Jurkat, Clone E6-1 (cell line): ENCODE results near the gene CDT1.

ENCODE experiments used
- DNase-seq: peaks from one replicate; pipeline ENCODE4 v3.0.0-alpha.2; 2011; ENCODE audit warnings: low read depth, low spot score
- H3K4me3 ChIP-seq: 2 replicates; pipeline ENCODE4 v1.5.1; 2011; ENCODE audit warnings: mild to moderate bottlenecking, low read length, control low read depth, moderate library complexity

The CDT1 gene

GRCh38 chr16:88798772-88799455, 4.7 kb upstream of the CDT1 start:
- H3K4me3 ChIP-seq = peak overlapping the region; percentile 53
- peak; percentile 99 for DNase-seq

GRCh38 chr16:88799569-88800276, 3.9 kb upstream of the CDT1 start:
- H3K4me3 ChIP-seq = peak overlapping the region; percentile 53
- DNase-seq = peak; percentile 99

DNA sequence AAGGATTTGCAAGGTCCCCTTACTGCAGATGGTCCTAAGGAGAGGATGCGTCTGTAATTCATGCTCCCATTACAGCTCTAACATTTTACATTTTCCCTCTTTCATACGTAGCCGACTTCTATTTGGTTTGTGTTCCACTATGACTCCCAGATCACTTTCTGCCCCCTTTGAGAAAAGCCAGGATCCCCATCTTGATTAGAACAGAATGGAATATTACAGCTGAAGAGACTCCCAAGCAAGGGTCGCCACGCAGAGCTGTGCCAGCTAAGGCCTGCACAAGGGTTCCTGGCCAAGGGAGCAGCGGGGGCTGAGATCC, 3.4 kb upstream of the CDT1 start:
- DNase-seq = no peak
- H3K4me3 ChIP-seq = peak overlapping the region; percentile 53

DNA sequence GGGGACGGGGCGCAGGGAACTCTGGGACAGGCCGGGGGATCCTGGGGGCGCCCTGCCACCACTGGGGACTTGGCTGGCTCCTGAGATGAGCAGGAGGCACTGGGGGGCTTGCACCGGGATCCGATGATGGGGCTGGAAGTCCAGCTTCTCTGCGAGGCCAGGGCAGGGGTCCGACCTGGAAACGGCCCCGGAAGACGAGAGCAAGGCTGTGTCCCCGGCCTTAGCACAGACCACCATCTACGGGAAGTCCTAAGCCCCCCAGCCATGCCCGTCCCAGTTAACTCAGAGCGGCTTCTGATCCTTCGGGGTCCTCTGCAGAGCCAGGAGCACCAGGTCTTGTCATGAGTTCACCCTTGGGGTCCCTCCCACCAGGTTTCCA, 573 bp downstream of the CDT1 start:
- peak overlapping the region; percentile 93 for H3K4me3 ChIP-seq

DNA sequence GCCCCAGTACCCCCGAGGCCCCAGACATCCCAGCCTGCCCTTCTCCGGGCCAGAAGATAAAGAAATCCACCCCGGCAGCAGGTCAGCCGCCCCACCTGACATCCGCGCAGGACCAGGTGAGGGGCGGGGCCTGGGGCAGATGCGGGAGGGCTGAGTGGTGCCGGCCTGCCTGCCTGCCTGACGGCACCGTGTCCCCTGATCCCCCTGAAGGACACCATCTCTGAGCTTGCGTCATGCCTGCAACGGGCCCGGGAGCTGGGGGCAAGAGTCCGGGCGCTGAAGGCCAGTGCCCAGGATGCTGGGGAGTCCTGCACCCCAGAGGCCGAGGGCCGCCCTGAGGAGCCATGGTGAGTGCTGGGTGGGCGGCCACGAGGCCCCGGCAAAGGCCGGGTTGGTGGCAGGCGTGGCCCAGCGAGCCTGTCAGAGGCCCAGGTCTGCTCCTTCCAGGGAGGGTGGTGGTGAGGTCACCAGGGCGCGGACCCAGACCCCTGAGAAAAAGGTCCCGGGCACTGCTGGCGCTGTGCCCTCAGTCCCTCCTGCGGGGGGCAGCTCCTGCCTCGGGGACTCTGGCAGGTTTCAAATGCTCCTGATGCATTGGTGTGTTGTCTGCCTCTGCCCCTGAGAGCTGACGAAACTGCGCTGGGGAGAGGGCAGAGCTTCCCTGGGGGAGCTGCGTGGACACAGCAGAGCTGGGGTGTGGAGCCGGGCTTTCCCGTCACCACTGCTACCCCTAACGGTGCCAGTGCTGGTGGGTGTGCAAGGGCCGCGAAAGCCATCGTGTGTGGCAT, 1.2 kb downstream of the CDT1 start:
- no peak for DNase-seq

More for the DNA sequence above, 573 bp downstream of the CDT1 start:
- no peak for DNase-seq

DNA sequence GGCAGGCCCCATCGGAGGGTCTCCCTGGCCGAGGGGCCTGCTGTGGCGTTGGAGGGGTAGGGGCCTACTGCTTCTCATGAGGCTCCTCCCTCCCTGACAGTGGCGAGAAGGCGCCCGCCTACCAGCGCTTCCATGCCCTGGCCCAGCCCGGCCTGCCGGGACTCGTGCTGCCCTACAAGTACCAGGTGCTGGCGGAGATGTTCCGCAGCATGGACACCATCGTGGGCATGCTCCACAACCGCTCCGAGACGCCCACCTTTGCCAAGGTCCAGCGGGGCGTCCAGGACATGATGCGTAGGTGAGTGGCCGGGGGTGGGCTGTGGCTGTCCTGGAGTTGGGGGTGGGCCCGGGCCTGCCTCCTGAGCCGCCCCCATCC, 1.7 kb downstream of the CDT1 start:
- no peak for DNase-seq
- H3K4me3 ChIP-seq = peak overlapping the region; percentile 93

More for the DNA sequence above, 1.2 kb downstream of the CDT1 start:
- peak overlapping the region; percentile 93 for H3K4me3 ChIP-seq

DNA sequence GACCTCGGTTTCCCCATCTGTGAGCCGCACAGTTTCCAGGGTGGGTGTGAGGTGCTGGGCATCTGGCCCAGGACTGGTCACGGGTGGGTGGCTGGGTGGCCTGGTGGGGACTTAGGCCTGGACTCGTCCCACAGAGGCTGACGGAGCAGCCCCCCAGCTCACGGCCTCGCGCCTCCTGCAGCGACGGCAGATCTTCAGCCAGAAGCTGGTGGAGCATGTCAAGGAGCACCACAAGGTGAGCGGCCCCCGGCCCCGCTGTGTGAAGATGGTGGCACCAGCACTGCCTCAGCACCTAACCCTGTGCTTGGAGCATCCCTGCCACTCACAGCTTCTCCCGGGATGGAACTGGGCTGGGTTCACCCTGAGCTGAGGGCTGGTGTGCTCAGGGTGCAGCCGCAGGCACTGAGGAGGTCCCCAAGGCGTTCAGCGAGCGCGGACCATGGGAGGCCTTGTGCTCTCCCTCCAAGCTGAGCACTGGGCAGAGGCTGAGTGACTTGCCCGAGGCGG, 2.4 kb downstream of the CDT1 start:
- no peak overlapping the region for H3K4me3 ChIP-seq
- no peak for DNase-seq

DNA sequence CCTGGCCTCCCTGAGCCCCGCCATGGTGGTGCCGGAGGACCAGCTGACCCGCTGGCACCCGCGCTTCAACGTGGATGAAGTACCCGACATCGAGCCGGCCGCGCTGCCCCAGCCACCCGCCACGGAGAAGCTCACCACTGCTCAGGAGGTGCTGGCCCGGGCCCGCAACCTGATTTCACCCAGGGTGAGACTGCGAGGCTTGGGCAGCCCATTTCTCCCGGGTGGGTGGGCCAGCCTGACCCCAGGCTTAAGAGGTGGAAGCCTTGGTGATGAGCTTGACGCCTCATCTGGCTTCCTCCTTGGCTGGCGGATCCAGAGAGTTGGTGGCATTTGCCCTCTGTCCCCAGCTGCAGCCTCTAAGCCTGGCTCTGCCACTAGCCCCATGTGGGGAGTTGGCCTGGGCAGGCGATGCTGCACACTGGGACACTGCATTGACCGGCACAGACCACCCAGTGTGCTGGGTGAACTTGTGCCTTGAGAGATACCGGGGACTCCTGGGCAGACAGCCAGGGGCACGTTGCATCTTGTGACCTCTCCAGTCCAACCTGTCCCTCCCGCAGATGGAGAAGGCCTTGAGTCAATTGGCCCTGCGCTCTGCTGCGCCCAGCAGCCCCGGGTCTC, 3.0 kb downstream of the CDT1 start:
- no peak overlapping the region for H3K4me3 ChIP-seq
- no peak for DNase-seq

DNA sequence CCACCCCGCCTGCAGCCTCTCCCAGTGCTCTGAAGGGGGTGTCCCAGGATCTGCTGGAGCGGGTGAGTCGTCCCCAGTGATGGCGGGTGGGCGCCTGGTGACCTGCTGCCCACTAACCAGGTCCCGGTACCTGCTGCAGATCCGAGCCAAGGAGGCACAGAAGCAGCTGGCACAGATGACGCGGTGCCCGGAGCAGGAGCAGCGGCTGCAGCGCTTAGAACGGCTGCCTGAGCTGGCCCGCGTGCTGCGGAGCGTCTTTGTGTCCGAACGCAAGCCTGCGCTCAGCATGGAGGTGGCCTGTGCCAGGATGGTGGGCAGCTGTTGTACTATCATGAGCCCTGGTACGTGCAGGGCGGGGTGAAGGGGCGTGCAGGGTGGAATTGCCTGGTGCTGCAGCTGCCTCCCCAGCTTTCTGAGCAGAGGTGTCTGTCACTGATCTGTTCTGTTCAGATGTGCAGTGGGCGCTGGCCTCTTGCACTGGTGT, 3.6 kb downstream of the CDT1 start:
- no peak for DNase-seq
- H3K4me3 ChIP-seq = no peak overlapping the region

DNA sequence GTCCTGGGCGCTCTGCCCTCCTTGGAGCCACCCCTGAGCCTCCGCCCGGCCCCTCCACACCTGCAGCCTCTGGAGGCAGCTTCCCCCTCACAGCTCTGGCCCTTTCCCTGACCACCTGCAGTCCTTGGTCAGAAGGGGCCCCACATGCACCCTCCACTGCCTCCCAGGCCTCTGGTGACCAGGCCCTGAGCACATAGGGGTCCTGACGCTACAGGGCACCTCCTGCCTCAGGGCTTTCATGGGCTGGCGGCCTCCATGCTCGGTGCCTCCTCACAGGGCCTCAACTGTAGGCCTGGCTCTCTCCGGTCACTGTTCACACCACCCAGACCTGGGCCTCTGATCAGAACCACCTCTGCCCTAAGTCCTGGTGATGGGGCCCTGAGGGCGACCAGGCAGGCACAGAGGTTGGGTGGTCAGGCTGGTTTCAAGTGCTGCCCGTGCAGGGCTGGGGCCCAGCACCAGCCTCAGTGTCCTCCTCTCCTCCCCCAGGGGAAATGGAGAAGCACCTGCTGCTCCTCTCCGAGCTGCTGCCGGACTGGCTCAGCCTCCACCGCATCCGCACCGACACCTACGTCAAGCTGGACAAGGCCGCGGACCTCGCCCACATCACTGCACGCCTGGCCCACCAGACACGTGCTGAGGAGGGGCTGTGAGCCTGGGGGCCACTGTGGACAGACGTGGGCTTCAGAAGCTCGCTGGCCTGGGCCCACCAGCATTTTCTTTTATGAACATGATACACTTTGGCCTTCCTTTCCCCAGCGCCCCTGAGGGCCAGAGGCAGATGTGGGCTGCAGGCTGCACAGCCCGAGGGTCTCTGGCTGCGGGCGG, 4.3 kb downstream of the CDT1 start:
- DNase-seq = no peak
- H3K4me3 ChIP-seq = no peak overlapping the region

- no peak for DNase-seq
- no peak overlapping the region for H3K4me3 ChIP-seq
These were observed 5.6 kb downstream of the CDT1 start for GRCh38 chr16:88809068-88809675.

DNA sequence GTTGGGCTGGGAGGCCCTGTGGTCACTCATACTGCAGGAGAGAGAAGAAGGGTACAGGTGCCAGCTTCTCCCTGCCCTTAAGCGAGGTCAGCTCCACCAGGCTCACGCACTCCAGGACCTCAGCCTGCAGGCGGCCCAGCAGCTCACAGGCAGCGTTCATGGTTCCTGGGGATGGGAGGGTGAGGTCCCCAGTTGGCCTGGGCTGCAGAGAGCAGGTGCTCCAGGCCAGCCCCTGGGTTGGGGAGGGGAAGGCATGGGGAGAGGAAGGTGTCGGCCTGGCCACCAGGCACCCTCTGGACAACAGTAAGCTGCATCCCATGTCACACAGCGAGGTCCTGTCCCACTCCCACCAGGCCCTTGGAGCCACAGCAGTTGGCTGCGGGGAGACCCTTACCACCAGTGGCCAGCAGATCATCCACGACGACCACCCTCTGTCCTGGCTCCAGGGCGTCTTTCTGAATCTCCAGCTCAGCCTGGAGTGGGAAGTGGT, 6.1 kb downstream of the CDT1 start:
- DNase-seq = no peak
- H3K4me3 ChIP-seq = peak overlapping the region; percentile 85

DNA sequence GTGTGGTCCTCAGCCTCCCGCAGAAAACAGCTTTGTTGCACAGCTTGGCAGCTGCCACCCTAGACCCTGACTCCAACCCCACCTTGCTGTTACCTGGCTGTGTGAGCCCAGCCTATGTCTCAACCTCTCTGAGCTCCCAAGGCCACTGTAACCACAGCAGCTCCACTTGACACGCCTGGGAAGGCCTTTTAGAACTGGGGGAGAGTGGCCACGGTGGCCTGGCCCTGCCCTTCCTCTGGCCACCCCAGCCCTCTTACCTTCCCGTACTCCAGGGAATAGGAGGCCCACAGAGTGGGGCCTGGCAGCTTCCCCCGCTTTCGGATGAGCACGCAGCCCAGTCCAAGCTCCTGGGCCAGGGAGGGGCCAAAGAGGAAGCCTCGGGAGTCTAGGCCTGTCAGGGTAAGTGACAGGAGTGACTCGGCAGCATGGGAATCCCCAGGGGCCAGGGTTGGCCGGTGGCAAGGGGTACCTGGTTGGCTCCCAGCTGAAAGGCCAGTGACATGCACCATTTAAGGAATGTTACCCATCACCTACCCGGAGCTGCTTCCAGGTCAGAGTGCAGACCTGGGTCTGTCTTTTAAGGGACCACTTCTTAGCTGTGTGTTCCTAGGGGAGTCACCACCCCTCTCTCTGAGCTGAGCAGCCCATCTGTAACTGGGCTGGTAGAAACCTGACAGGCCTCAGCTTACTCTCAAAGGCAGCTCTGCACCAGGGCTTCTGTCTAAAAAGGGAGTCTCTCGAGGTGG, 6.8 kb downstream of the CDT1 start:
- peak overlapping the region; percentile 85 for H3K4me3 ChIP-seq
- DNase-seq = no peak

DNA sequence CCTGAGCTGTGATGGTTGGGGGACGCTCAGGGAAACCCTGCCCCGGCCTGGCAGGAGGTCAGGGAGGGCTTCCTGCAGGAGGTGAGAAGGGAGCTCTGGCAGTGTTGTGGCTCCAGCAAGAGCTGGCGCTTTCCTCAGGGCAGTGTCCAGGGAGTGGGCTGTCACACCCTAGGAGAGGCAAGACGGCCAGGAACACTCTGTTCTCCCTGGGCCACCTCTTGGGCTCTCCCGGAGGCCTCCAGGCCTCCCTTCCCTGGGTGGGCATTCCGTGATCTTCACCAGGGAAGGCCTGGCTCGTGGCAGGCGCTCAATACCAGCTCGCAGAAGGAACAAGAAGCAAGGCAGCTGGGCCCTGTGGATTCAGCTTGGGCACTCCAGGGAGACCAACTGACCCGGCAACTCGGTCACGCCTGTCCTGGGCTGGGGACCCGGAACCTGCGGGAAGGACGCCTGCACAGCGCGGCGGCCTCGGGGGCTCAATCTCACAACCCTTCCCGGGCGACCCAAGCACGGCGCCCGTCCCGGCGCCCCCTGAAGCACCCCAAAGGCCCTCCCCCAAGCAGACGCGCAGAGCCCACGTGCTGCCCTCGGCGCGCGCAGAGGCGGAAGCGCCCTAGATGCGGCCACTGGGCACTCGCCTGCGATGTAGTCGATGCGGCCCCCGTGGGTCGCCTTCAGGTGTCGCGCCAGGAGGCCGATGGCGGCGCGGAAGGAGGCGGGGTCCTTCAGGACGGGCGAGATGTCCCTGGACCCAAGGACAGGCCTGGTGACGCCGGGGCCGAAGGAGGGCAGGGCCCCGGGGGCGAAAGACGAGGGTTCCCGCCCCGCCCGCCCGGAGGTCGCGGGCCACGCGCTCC, 7.6 kb downstream of the CDT1 start:
- peak; percentile 67 for DNase-seq
- peak overlapping the region; percentile 85 for H3K4me3 ChIP-seq

DNA sequence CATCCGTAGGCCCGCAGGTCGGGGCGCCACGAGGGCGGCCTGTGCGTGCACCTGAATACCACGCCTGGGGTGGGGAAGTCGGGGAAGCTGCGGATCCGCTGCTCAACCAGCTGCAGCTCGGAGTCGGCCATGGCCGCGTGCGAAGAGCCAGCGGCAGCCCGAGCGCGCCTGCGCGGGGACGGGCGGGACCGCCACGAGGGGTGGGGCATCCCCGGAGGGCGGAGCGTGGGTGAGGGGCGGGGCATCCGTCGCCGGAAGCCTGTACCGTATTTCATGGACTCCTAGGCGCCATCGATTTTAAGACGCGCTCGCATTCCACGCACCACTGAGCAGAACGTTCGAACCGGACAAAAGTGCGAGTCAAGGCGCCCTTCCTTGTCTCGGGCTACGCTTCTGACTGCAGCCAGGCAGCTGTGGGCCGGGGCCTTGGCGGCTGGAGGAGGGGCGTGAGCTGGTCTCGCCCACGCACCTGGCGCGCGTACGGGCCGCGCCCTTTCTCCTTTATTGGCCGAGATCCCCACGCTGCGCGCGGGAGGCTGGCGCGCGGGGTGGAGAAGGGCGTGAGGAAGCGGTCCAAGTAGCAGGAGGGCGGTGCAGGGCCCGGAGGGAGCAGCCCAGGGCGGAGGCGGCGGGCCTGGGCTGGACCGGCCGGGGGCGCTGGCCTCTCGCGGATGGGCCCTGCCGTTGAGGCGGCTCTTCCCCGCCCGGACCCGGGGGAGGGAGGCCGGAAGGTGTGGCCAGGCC, 8.4 kb downstream of the CDT1 start, which contains the start of gene APRT:
TSS of gene APRT (minus strand) at position 160 of the 744 bp plus-strand sequence. CDS start at position 131, 29 bp downstream.
- peak within 1 kb of the TSS; percentile 85 for H3K4me3 ChIP-seq
- DNase-seq = peak; percentile 82
